ENCODE measurements around the gene ADA. TPM values are rescaled to one million over a fixed set of nuclear protein-coding genes. Genes with fewer than 3 reads are reported as not detected.

ADA gene
- total RNA-seq, 1 donor from 2014 or later, result 8.2 TPM

DNA sequence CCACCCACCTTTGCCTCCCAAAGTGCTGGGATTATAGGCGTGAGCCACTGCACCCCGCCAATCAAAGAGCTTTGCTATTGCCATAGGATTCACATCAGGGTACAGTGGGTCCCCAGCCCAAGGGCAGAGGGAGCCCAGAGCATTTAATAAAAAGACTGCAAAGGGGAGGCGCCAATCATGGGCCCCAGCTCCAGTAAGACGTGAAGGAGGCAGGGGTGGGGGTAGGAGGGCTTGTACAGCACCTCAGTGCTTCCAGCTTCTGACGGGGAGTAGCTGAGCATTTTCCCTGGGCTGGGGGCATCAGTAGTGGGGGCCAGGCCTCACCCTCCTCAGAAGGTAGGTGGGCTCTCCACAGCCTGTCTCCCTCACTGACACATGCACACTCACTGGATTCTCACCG is 1.5 kb downstream of the ADA start:
- no peak for DNase-seq (ENCODE audit: low read depth, low spot score)
- Mint-ChIP-seq H3K4me1 (peaks cover 25% of the 10 kb centered on the region), H3K27me3 (ENCODE audit: low read depth) (peaks cover 29% of the 10 kb centered on the region), H3K36me3 (ENCODE audit: low read depth) (no peaks in the 10 kb centered on the region), H3K27ac (ENCODE audit: unreplicated experiment) (no peak overlapping the region), H3K4me3 (peak overlapping the region; percentile 34), H3K9me3 (no peaks in the 10 kb centered on the region)
- TF ChIP-seq, protein P1, sequence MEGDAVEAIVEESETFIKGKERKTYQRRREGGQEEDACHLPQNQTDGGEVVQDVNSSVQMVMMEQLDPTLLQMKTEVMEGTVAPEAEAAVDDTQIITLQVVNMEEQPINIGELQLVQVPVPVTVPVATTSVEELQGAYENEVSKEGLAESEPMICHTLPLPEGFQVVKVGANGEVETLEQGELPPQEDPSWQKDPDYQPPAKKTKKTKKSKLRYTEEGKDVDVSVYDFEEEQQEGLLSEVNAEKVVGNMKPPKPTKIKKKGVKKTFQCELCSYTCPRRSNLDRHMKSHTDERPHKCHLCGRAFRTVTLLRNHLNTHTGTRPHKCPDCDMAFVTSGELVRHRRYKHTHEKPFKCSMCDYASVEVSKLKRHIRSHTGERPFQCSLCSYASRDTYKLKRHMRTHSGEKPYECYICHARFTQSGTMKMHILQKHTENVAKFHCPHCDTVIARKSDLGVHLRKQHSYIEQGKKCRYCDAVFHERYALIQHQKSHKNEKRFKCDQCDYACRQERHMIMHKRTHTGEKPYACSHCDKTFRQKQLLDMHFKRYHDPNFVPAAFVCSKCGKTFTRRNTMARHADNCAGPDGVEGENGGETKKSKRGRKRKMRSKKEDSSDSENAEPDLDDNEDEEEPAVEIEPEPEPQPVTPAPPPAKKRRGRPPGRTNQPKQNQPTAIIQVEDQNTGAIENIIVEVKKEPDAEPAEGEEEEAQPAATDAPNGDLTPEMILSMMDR (conservative IDR thresholded peaks at IDR 0.05), result no peak

DNA sequence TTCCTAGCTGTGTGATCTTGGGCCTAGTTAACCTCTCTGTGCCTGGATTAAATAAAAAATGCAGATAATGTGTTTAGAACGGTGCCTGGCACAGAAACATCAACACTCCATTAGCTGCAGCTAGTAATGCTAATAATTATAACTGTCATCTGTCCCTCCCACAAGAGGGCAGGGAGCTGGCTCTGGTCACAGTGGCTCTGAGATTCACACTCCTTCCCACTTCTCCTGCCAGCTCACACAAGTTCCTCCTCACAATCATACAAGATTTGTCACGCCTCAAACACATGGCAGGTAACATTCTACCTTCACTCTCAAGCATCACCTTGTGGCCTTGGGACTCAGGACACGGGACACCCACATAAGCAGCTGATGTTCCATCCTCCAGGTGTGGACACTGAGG is 2.4 kb downstream of the ADA start:
- Mint-ChIP-seq H3K4me3 (peak overlapping the region; percentile 75), H3K4me1 (peaks cover 27% of the 10 kb centered on the region), H3K36me3 (ENCODE audit: low read depth) (no peaks in the 10 kb centered on the region), H3K9me3 (no peaks in the 10 kb centered on the region), H3K27me3 (ENCODE audit: low read depth) (peaks cover 24% of the 10 kb centered on the region), H3K27ac (ENCODE audit: unreplicated experiment) (no peak overlapping the region)
- no peak for DNase-seq (ENCODE audit: low read depth, low spot score)
- TF ChIP-seq, protein P1 (conservative IDR thresholded peaks at IDR 0.05), result no peak

DNA sequence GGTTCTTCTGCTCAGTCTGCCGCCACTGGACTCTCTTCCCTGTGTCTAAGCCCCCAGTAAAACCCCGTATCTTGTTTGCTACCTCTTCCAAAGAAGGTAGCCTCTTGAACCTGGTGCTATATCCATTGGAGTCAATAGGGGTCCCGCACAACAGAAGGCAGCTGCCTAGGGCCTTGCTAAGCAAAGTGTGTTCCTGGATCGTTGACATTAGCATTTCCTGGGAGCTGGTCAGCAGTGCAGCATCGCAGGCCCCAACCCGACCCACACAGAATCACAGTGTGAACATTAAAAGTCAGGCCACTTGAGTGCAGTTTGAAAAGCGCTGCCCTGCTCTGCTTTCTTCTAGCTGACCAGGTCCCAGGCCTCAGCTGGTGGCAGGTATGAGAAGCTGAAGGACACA is 2.9 kb downstream of the ADA start:
- H3K4me1 Mint-ChIP-seq, result peaks cover 32% of the 10 kb centered on the region
- no peak for DNase-seq (ENCODE audit: low read depth, low spot score)
- peak overlapping the region; percentile 75 for H3K4me3 Mint-ChIP-seq
- no peaks in the 10 kb centered on the region for H3K9me3 Mint-ChIP-seq
- no peaks in the 10 kb centered on the region for H3K36me3 Mint-ChIP-seq (ENCODE audit: low read depth)
- H3K27me3 Mint-ChIP-seq (ENCODE audit: low read depth), result peaks cover 19% of the 10 kb centered on the region
- TF ChIP-seq, protein P1 (conservative IDR thresholded peaks at IDR 0.05), result no peak
- no peak overlapping the region for H3K27ac Mint-ChIP-seq (ENCODE audit: unreplicated experiment)

DNA sequence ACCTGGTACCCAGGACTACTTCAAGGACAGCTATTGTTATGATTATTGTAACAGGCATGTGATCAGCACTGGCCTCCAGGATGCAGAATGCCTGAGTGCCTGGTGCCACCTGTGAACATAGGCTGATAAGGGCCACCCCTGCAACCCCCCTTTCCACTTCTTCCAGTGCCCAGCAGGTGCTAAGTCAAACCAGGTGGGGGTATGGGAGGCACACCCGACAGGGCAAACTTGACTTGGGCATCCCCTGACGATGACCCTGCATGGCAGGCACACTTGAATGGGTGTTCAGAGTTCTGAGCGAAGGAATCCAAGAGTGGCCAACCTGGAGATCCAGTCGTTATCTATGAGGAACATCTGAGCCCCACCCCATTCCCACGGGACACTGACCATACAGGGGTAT is 3.4 kb downstream of the ADA start:
- no peak for DNase-seq (ENCODE audit: low read depth, low spot score)
- peaks cover 36% of the 10 kb centered on the region for H3K4me1 Mint-ChIP-seq

DNA sequence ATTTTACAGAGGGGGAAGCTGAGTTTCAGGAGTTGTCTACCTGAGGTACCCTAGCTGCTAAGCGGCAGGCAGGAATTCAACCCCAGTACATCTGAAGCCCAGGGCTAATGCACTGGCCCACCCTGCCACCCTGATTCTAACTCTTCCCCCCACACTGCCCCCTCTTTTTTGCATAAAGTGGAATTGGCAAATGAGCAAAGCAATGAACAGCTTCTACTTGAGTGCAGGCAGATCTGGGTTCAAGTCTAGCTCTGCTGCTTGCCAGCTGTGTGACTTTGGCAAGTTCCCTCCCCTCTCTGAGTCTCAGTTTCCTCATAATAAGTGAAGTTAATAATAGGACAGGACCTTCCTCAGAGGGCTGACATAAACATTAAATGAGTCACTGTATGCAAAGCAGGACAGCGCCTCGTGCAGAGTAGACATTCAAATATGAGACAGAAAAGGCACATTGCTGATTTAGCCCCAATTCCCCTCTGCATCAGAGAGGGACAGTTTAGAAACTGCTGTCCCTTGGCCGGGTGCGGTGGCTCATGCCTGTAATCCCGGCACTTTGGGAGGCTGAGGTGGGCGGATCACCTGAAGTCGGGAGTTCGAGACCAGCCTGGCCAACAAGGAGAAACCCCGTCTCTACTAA is 4.7 kb downstream of the ADA start:
- TF ChIP-seq, protein P1 (conservative IDR thresholded peaks at IDR 0.05), result no peak
- Mint-ChIP-seq H3K27me3 (ENCODE audit: low read depth) (peaks cover 2% of the 10 kb centered on the region), H3K9me3 (no peaks in the 10 kb centered on the region), H3K27ac (ENCODE audit: unreplicated experiment) (peak overlapping the region; percentile 27), H3K4me3 (no peak overlapping the region), H3K36me3 (ENCODE audit: low read depth) (no peaks in the 10 kb centered on the region), H3K4me1 (peaks cover 39% of the 10 kb centered on the region)
- no peak for DNase-seq (ENCODE audit: low read depth, low spot score)

More for the DNA sequence above, 3.4 kb downstream of the ADA start:
- peaks cover 14% of the 10 kb centered on the region for H3K27me3 Mint-ChIP-seq (ENCODE audit: low read depth)
- no peak overlapping the region for H3K27ac Mint-ChIP-seq (ENCODE audit: unreplicated experiment)
- H3K9me3 Mint-ChIP-seq, result no peaks in the 10 kb centered on the region
- no peaks in the 10 kb centered on the region for H3K36me3 Mint-ChIP-seq (ENCODE audit: low read depth)
- H3K4me3 Mint-ChIP-seq, result no peak overlapping the region
- TF ChIP-seq, protein P1 (conservative IDR thresholded peaks at IDR 0.05), result no peak
